Activated naive CD4-positive, alpha-beta T cell treated with anti-CD3 and anti-CD28 coated beads, Interleukin-2, amount 10 ng/mL, durations not matched to agents 7 days and 5 days (primary cell): ENCODE measurements around the gene CTNNA3.
"Not testable (repeated sequence)": the region's sequence is repeated elsewhere in the genome, so short reads cannot be mapped to it uniquely, and the experiment has no call there.

Experiments used
- CTCF ChIA-PET: fragments of 350-600 bp; sonication (Branson Sonifier 250); formaldehyde crosslinking; loops from one replicate; lab custom pipeline; 2021; ENCODE audit warnings: antibody characterized with exemption; lab: Charles Lee
- DNase-seq: peaks from one replicate; pipeline ENCODE4 v3.0.0-alpha.2; 2020
- H3K27ac Mint-ChIP-seq: one replicate; pipeline ENCODE4 v1.8.0; 2021; ENCODE audit warnings: mild to moderate bottlenecking, moderate library complexity, mixed read lengths
- H3K27me3 Mint-ChIP-seq: one replicate; pipeline ENCODE4 v1.8.0; 2021; ENCODE audit warnings: mild to moderate bottlenecking, mixed read lengths
- H3K36me3 Mint-ChIP-seq: one replicate; pipeline ENCODE4 v1.8.0; 2021; ENCODE audit warnings: mixed read lengths
- H3K4me1 Mint-ChIP-seq: one replicate; pipeline ENCODE4 v1.8.0; 2021; ENCODE audit warnings: mixed read lengths
- H3K4me3 Mint-ChIP-seq: one replicate; pipeline ENCODE4 v1.8.0; 2021; ENCODE audit warnings: mild to moderate bottlenecking, moderate library complexity, mixed read lengths
- H3K9me3 Mint-ChIP-seq: one replicate; pipeline ENCODE4 v1.8.0; 2021; ENCODE audit warnings: mixed read lengths

CTNNA3 gene

GRCh38 chr10:67269828-67270227 is 426.2 kb downstream of the CTNNA3 start:
- Mint-ChIP-seq H3K36me3 (no peaks in the 10 kb centered on the region), H3K27ac (no peak overlapping the region), H3K4me3 (no peak overlapping the region), H3K4me1 (no peaks in the 10 kb centered on the region), H3K9me3 (no peaks in the 10 kb centered on the region), H3K27me3 (no peaks in the 10 kb centered on the region)
- DNase-seq, result no peak
- CTCF ChIA-PET, result interaction anchor here (0.7 kb wide), 1 partner anchor 850 kb away, joined by 4 read pairs; no protein-coding TSS in a partner anchor

GRCh38 chr10:67268146-67268545 is 427.8 kb downstream of the CTNNA3 start:
- Mint-ChIP-seq H3K27ac (no peak overlapping the region), H3K4me3 (no peak overlapping the region), H3K4me1 (no peaks in the 10 kb centered on the region), H3K27me3 (no peaks in the 10 kb centered on the region), H3K9me3 (no peaks in the 10 kb centered on the region), H3K36me3 (no peaks in the 10 kb centered on the region)
- CTCF ChIA-PET, result no interaction called here
- no peak for DNase-seq

GRCh38 chr10:67262675-67263074 is 433.3 kb downstream of the CTNNA3 start:
- Mint-ChIP-seq H3K4me1 (no peaks in the 10 kb centered on the region), H3K27me3 (no peaks in the 10 kb centered on the region), H3K27ac (no peak overlapping the region), H3K36me3 (no peaks in the 10 kb centered on the region), H3K4me3 (no peak overlapping the region), H3K9me3 (no peaks in the 10 kb centered on the region)
- no peak for DNase-seq
- CTCF ChIA-PET, result no interaction called here

- Mint-ChIP-seq H3K27me3 (no peaks in the 10 kb centered on the region), H3K27ac (no peak overlapping the region), H3K4me3 (no peak overlapping the region), H3K9me3 (no peaks in the 10 kb centered on the region), H3K36me3 (no peaks in the 10 kb centered on the region), H3K4me1 (no peaks in the 10 kb centered on the region)
- DNase-seq, result no peak
- CTCF ChIA-PET, result no interaction called here
Measured at GRCh38 chr10:67261300-67261797, 434.6 kb downstream of the CTNNA3 start.

GRCh38 chr10:67259319-67259929 is 436.6 kb downstream of the CTNNA3 start:
- DNase-seq, result no peak
- CTCF ChIA-PET, result no interaction called here
- H3K27me3 Mint-ChIP-seq, result no peaks in the 10 kb centered on the region
- H3K4me1 Mint-ChIP-seq, result no peaks in the 10 kb centered on the region
- H3K9me3 Mint-ChIP-seq, result no peaks in the 10 kb centered on the region
- H3K27ac Mint-ChIP-seq, result no peak overlapping the region
- no peaks in the 10 kb centered on the region for H3K36me3 Mint-ChIP-seq
- H3K4me3 Mint-ChIP-seq, result no peak overlapping the region

- no peaks in the 10 kb centered on the region for H3K36me3 Mint-ChIP-seq
- no peak overlapping the region for H3K27ac Mint-ChIP-seq
- H3K4me3 Mint-ChIP-seq, result no peak overlapping the region
- no peaks in the 10 kb centered on the region for H3K4me1 Mint-ChIP-seq
- CTCF ChIA-PET, result no interaction called here
- no peaks in the 10 kb centered on the region for H3K9me3 Mint-ChIP-seq
- H3K27me3 Mint-ChIP-seq, result no peaks in the 10 kb centered on the region
- DNase-seq, result no peak
Measured at GRCh38 chr10:67257427-67258144, 438.4 kb downstream of the CTNNA3 start.

- Mint-ChIP-seq H3K27me3 (no peaks in the 10 kb centered on the region), H3K4me1 (no peaks in the 10 kb centered on the region), H3K4me3 (no peak overlapping the region), H3K27ac (no peak overlapping the region), H3K36me3 (no peaks in the 10 kb centered on the region), H3K9me3 (no peaks in the 10 kb centered on the region)
- CTCF ChIA-PET, result no interaction called here
- DNase-seq, result no peak
Measured at GRCh38 chr10:67257018-67257417, 439.0 kb downstream of the CTNNA3 start.

GRCh38 chr10:67250686-67251085 is 445.3 kb downstream of the CTNNA3 start:
- Mint-ChIP-seq H3K27ac (no peak overlapping the region), H3K4me3 (no peak overlapping the region), H3K36me3 (no peaks in the 10 kb centered on the region), H3K9me3 (no peaks in the 10 kb centered on the region), H3K27me3 (no peaks in the 10 kb centered on the region), H3K4me1 (no peaks in the 10 kb centered on the region)
- CTCF ChIA-PET, result no interaction called here
- DNase-seq, result no peak

GRCh38 chr10:67246066-67246555 is 449.9 kb downstream of the CTNNA3 start:
- CTCF ChIA-PET, result no interaction called here
- H3K9me3 Mint-ChIP-seq, result no peaks in the 10 kb centered on the region

GRCh38 chr10:67242528-67242927 is 453.5 kb downstream of the CTNNA3 start:
- H3K4me1 Mint-ChIP-seq, result no peaks in the 10 kb centered on the region
- H3K36me3 Mint-ChIP-seq, result no peaks in the 10 kb centered on the region
- H3K27ac Mint-ChIP-seq, result no peak overlapping the region
- H3K27me3 Mint-ChIP-seq, result no peaks in the 10 kb centered on the region
- no peak overlapping the region for H3K4me3 Mint-ChIP-seq
- CTCF ChIA-PET, result no interaction called here
- DNase-seq, result no peak
- H3K9me3 Mint-ChIP-seq, result no peaks in the 10 kb centered on the region

More at GRCh38 chr10:67246066-67246555, 449.9 kb downstream of the CTNNA3 start:
- no peak for DNase-seq
- Mint-ChIP-seq H3K36me3 (no peaks in the 10 kb centered on the region), H3K4me1 (no peaks in the 10 kb centered on the region), H3K27ac (no peak overlapping the region), H3K27me3 (no peaks in the 10 kb centered on the region), H3K4me3 (no peak overlapping the region)

- Mint-ChIP-seq H3K4me1 (no peaks in the 10 kb centered on the region), H3K27me3 (no peaks in the 10 kb centered on the region), H3K27ac (no peak overlapping the region), H3K36me3 (no peaks in the 10 kb centered on the region), H3K4me3 (no peak overlapping the region), H3K9me3 (no peaks in the 10 kb centered on the region)
- CTCF ChIA-PET, result no interaction called here
- no peak for DNase-seq
Measured at GRCh38 chr10:67241451-67241850, 454.5 kb downstream of the CTNNA3 start.

GRCh38 chr10:67239864-67240497 is 456.0 kb downstream of the CTNNA3 start:
- H3K4me3 Mint-ChIP-seq, result no peak overlapping the region
- H3K27ac Mint-ChIP-seq, result no peak overlapping the region
- no peaks in the 10 kb centered on the region for H3K36me3 Mint-ChIP-seq
- no peaks in the 10 kb centered on the region for H3K9me3 Mint-ChIP-seq
- no peaks in the 10 kb centered on the region for H3K4me1 Mint-ChIP-seq
- no peak for DNase-seq
- no peaks in the 10 kb centered on the region for H3K27me3 Mint-ChIP-seq
- CTCF ChIA-PET, result no interaction called here

GRCh38 chr10:67230680-67231500 is 465.1 kb downstream of the CTNNA3 start:
- H3K4me3 Mint-ChIP-seq, H3K4me1 Mint-ChIP-seq, H3K9me3 Mint-ChIP-seq, H3K27me3 Mint-ChIP-seq, H3K36me3 Mint-ChIP-seq, H3K27ac Mint-ChIP-seq, CTCF ChIA-PET, DNase-seq: not testable (repeated sequence)

GRCh38 chr10:67225226-67225625 is 470.8 kb downstream of the CTNNA3 start:
- Mint-ChIP-seq H3K27ac (no peak overlapping the region), H3K9me3 (peaks cover 5% of the 10 kb centered on the region), H3K4me3 (no peak overlapping the region), H3K27me3 (no peaks in the 10 kb centered on the region), H3K36me3 (no peaks in the 10 kb centered on the region), H3K4me1 (no peaks in the 10 kb centered on the region)
- no peak for DNase-seq
- CTCF ChIA-PET, result no interaction called here
